K562 (cell line): ENCODE measurements around the gene HDHD3. TPM values are rescaled to one million over a fixed set of nuclear protein-coding genes. Genes with fewer than 3 reads are reported as not detected.

Experiments used
- CBFA2T2 ChIP-seq: fragments of 450-650 bp; conservative IDR thresholded peaks from 2 replicates; pipeline ENCODE4 v1.6.1; 2017; ENCODE audit warnings: mild to moderate bottlenecking
- CC2D1A ChIP-seq: fragments of 450-650 bp; IDR thresholded peaks from 2 replicates; pipeline ENCODE4 v1.6.1; 2017; ENCODE audit warnings: mild to moderate bottlenecking
- CCAR2 ChIP-seq: fragments of 200-400 bp; formaldehyde crosslinking; IDR thresholded peaks from 2 replicates; pipeline ENCODE4 v1.6.1; 2017; ENCODE audit warnings: mild to moderate bottlenecking, low read depth, low read length
- E2F6 ChIP-seq, 2 experiments: IDR thresholded peaks; 2 replicates each; pipeline ENCODE4 v1.6.1; 2011; ENCODE audit warnings: borderline replicate concordance in 1 of 2, control low read depth in 1 of 2, low read depth in 1 of 2, low read length in 1 of 2, mild to moderate bottlenecking in 1 of 2, mixed read lengths in 1 of 2, moderate library complexity in 1 of 2; ENCODE audit not compliant: insufficient read depth in 1 of 2, insufficient read length in 1 of 2, poor library complexity in 1 of 2, severe bottlenecking in 1 of 2; ENCODE audit errors: extremely low read depth in 1 of 2
- MAZ ChIP-seq, 2 experiments: fragments of 450-650 bp in 1 of 2; sonication (generic) in 1 of 2; formaldehyde crosslinking; IDR thresholded peaks in 1 of 2; conservative IDR thresholded peaks in 1 of 2; 2 replicates each; pipeline versions ENCODE4 v1.4.0 to v1.5.0; 2020; ENCODE audit warnings: mild to moderate bottlenecking in 1 of 2, missing genetic modification reagents in 1 of 2
- MTA3 ChIP-seq: fragments of 450-650 bp; formaldehyde crosslinking; IDR thresholded peaks from 2 replicates; pipeline ENCODE4 v1.6.1; 2017; ENCODE audit warnings: mild to moderate bottlenecking, borderline replicate concordance
- RAD21 ChIP-seq, 2 experiments: fragments of 250-450 bp in 1 of 2; fragments of 450-650 bp in 1 of 2; sonication (Bioruptor Pico) in 1 of 2; formaldehyde crosslinking in 1 of 2; IDR thresholded peaks in 1 of 2; conservative IDR thresholded peaks in 1 of 2; 2 replicates each; pipeline versions ENCODE4 v1.4.0 to v1.8.0; 2020 to 2022; ENCODE audit warnings: mild to moderate bottlenecking in 2 of 2, moderate library complexity in 1 of 2
- RBM22 ChIP-seq: fragments of 200-400 bp; formaldehyde crosslinking; IDR thresholded peaks from 2 replicates; pipeline ENCODE4 v1.6.1; 2018; ENCODE audit warnings: low read length, low read depth; ENCODE audit not compliant: poor library complexity, severe bottlenecking
- SAP30 ChIP-seq: fragments of 200-600 bp; sonication (generic); IDR thresholded peaks from 2 replicates; pipeline ENCODE4 v1.6.1; 2012; ENCODE audit warnings: borderline replicate concordance, low read depth, mild to moderate bottlenecking, moderate library complexity, low read length, control low read depth, inconsistent platforms; ENCODE audit not compliant: insufficient read depth, poor library complexity, severe bottlenecking
- TAL1 ChIP-seq: fragments of 450-650 bp; IDR thresholded peaks from 2 replicates; pipeline ENCODE4 v1.6.1; 2016; ENCODE audit warnings: mild to moderate bottlenecking
- TRIM25 ChIP-seq: fragments of 450-650 bp; IDR thresholded peaks from 2 replicates; pipeline ENCODE4 v1.7.0; 2016; ENCODE audit warnings: borderline replicate concordance
- XRCC4 ChIP-seq: IDR thresholded peaks from one replicate; pipeline ENCODE4 v1.6.1; 2011; ENCODE audit not compliant: insufficient read depth, insufficient read length; ENCODE audit errors: extremely low read depth
- ZNF449 ChIP-seq: fragments of 250-450 bp; sonication (Bioruptor Pico); IDR thresholded peaks from 2 replicates; pipeline ENCODE4 v1.8.0; 2022; ENCODE audit warnings: moderate library complexity, mild to moderate bottlenecking, inconsistent platforms
- ZNF592 ChIP-seq: fragments of 450-650 bp; IDR thresholded peaks from 2 replicates; pipeline ENCODE4 v1.6.1; 2017; ENCODE audit warnings: antibody characterized with exemption, mild to moderate bottlenecking
- polyA plus RNA-seq, 8 experiments: library from polyadenylated mRNA; depleted of rRNA in 4 of 8; stranded (reverse) in 5 of 8; unstranded in 3 of 8; fragments of >200 nt; fragmentation: Nextera tagmentation in 2 of 8; fragmentation: Illumina TruSeq in 1 of 8; extraction: Ambion mirVana in 2 of 8; extraction: Trizol in 1 of 8; gene quantifications; 2 replicates each; pipeline versions ENCODE4 v1.2.1 to v1.2.3, GENCODE V29; 2011 to 2014; ENCODE audit warnings: inconsistent platforms in 1 of 8, missing spikeins in 1 of 8
- total RNA-seq, 7 experiments: library from RNA; depleted of rRNA in 6 of 7; stranded (reverse); fragments of >200 nt in 6 of 7; fragmentation: Illumina TruSeq in 2 of 7; extraction: Trizol in 2 of 7; gene quantifications; 2 replicates each; pipeline versions ENCODE4 v1.2.1 to v1.2.3, GENCODE V29; 2011 to 2021; ENCODE audit warnings: low replicate concordance in 1 of 7
- TF ChIP-seq, protein P1 (sequence below): fragments of 450-650 bp; formaldehyde crosslinking; IDR thresholded peaks from 2 replicates; pipeline ENCODE4 v1.4.0; 2020; ENCODE audit warnings: mild to moderate bottlenecking

HDHD3 gene
- total and polyA plus RNA-seq, 9 of the 15 experiments (the other 6 are each of a cell fraction or from before 2014, with no cell fraction given) = 1.1 to 19.1 (median 10.9) TPM

- TF ChIP-seq, protein P1, sequence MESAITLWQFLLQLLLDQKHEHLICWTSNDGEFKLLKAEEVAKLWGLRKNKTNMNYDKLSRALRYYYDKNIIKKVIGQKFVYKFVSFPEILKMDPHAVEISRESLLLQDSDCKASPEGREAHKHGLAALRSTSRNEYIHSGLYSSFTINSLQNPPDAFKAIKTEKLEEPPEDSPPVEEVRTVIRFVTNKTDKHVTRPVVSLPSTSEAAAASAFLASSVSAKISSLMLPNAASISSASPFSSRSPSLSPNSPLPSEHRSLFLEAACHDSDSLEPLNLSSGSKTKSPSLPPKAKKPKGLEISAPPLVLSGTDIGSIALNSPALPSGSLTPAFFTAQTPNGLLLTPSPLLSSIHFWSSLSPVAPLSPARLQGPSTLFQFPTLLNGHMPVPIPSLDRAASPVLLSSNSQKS = no peak
- TF ChIP-seq TAL1 (no peak), CC2D1A (no peak), ZNF592 (peak; percentile 46; the same call in 1 of the 2 replicates), RBM22 (peak; percentile 98), XRCC4 (no peak), CCAR2 (no peak), TRIM25 (no peak), RAD21 (CRISPR knock-in tag; conservative IDR thresholded peaks at IDR 0.05 in 1 of 2, IDR thresholded peaks at IDR 0.05 in 1 of 2) (no peak), SAP30 (peak; percentile 87), MAZ (CRISPR knock-in tag; conservative IDR thresholded peaks at IDR 0.05 in 1 of 2, IDR thresholded peaks at IDR 0.05 in 1 of 2) (peak; percentile 86 to 91), CBFA2T2 (no peak), MTA3 (peak; percentile 73), E2F6 (IDR thresholded peaks at IDR 0.05; ENCODE audit: borderline replicate concordance in 1 of 2, extremely low read depth in 1 of 2, insufficient read depth in 1 of 2, insufficient read length in 1 of 2, low read depth in 1 of 2, low read length in 1 of 2, poor library complexity in 1 of 2, severe bottlenecking in 1 of 2) (peak; percentile 64 to 75), ZNF449 (CRISPR knock-in tag) (no peak)
Observed at GRCh38 chr9:113340011-113340699, 36.6 kb downstream of the HDHD3 start, which contains the start of gene WDR31 (continued).
